OCI-M2 (cell line): Measurements from ENCODE around the gene MARCHF4.

Experiments used
- DNase-seq: peaks from one replicate; lab custom pipeline; 2025; ENCODE audit not compliant: unreplicated experiment; lab: John Stamatoyannopoulos, UW

MARCHF4 gene

GRCh38 chr2:216352653-216353270, 19.5 kb downstream of the MARCHF4 start:
- no peak for DNase-seq

GRCh38 chr2:216351172-216351925, 20.9 kb downstream of the MARCHF4 start:
- no peak for DNase-seq

GRCh38 chr2:216350214-216350791, 22.0 kb downstream of the MARCHF4 start:
- no peak for DNase-seq

GRCh38 chr2:216349366-216349765, 22.9 kb downstream of the MARCHF4 start:
- no peak for DNase-seq

- DNase-seq = no peak
Observed at GRCh38 chr2:216348756-216349308, 23.5 kb downstream of the MARCHF4 start.

GRCh38 chr2:216346781-216347180, 25.5 kb downstream of the MARCHF4 start:
- no peak for DNase-seq

GRCh38 chr2:216345846-216346245, 26.4 kb downstream of the MARCHF4 start:
- DNase-seq = no peak

- no peak for DNase-seq
Observed at GRCh38 chr2:216344950-216345300, 27.4 kb downstream of the MARCHF4 start.

GRCh38 chr2:216344206-216344949, 27.9 kb downstream of the MARCHF4 start:
- DNase-seq = no peak

- DNase-seq = no peak
Observed at GRCh38 chr2:216343221-216343980, 28.9 kb downstream of the MARCHF4 start.

GRCh38 chr2:216341121-216341520, 31.2 kb downstream of the MARCHF4 start:
- DNase-seq = no peak

- DNase-seq = no peak
Observed at GRCh38 chr2:216340280-216340631, 32.0 kb downstream of the MARCHF4 start.

- DNase-seq = no peak
Observed at GRCh38 chr2:216339456-216340279, 32.6 kb downstream of the MARCHF4 start.

- no peak for DNase-seq
Observed at GRCh38 chr2:216335252-216335651, 37.0 kb downstream of the MARCHF4 start.

- no peak for DNase-seq
Observed at GRCh38 chr2:216328347-216328746, 43.9 kb downstream of the MARCHF4 start.

- DNase-seq = no peak
Observed at GRCh38 chr2:216327447-216327935, 44.8 kb downstream of the MARCHF4 start.
